T1000 (cell line): Measurements from ENCODE around the gene IDI1.
"Not testable (repeated sequence)": the region's sequence is repeated elsewhere in the genome, so short reads cannot be mapped to it uniquely, and the experiment has no call there.

ENCODE experiments used
- DNase-seq: peaks from one replicate; lab custom pipeline; 2025; ENCODE audit warnings: mixed read lengths; lab: John Stamatoyannopoulos, UW

The IDI1 gene

DNA sequence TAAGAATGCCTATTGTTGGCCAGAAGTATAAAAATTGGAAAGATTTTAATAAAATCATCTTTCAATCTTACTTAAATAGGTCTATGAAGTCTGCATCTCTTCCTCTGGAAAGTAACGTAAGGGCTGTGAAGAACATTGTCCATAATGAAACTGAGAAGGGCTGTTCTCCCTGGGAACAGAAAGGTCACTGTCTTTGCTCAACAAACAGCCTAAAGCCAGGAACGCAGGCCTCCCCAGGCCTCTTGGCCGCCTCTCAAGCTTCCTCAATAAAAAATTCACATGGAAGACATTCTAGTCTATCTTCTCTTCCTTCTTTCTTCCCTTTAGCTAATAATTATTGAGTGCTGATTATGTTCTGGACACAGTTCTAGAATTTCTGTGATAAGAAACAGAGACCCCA is 14.2 kb downstream of the IDI1 start:
- no peak for DNase-seq

DNA sequence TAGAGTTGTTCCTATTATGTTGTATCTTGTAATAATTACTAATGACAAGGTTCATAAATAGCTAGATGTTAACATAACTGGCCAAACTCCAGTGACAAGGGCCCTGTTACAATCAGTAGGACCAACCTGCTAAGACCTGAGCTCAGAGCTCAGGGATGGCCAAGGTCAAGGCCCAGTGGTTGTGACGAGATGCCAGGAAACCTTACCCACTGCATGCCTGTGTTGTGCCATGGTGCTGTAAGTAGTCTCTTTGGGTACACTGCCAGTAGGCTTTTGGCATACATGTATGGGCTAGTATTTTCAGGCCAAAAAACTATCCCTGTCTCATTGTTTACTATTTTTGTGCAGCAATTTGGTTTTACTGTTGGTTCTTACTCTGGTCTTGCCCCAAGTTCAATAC is 15.3 kb downstream of the IDI1 start:
- DNase-seq: no peak

DNA sequence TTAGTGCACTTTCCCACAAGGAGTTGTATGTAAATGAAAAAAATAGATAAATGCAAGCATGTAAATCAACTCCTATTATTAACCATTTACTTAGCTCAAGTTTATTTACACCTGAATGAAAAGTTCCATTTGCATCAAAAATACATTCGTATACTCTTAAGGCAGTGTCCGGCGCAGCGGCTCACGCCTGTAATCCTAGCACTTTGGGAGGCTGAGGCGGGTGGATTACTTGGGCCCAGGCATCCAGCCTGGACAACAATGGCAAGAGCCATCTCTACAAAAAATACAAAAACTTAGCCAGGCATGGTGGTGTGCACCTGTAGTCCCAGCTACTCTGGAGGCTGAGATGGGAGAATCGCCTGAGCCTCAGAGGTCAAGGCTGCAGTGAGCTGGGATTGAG is 19.1 kb downstream of the IDI1 start:
- no peak for DNase-seq

GRCh38 chr10:1026578-1026977 is 22.3 kb downstream of the IDI1 start:
- no peak for DNase-seq

- no peak for DNase-seq
These were observed 23.2 kb downstream of the IDI1 start, which contains the start of gene IDI2 for GRCh38 chr10:1025683-1026082. Gene IDI2 (minus strand): TSS chr10:1025859. CDS start chr10:1024723, 1,136 bp downstream.

GRCh38 chr10:1024103-1024502 is 24.8 kb downstream of the IDI1 start:
- no peak for DNase-seq

DNA sequence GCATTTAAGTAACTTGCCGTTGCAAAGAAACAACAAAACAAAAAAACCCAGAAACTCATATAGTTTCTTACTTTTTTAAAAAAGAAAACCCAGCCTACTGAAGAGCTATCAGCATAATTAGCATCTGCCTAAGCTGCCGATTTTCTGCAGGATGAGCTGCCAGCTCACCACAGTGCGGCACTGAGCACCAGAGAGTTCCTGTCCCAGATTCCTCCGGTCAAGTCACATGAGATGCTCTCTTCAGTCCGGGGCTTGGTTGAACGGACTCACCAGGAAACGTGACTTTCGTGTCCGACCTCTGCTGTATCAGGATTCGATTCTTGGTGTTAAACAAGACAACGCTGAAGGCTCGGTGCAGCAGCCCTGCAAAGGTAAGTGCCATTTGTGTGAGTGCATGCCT is 26.5 kb downstream of the IDI1 start:
- no peak for DNase-seq

DNA sequence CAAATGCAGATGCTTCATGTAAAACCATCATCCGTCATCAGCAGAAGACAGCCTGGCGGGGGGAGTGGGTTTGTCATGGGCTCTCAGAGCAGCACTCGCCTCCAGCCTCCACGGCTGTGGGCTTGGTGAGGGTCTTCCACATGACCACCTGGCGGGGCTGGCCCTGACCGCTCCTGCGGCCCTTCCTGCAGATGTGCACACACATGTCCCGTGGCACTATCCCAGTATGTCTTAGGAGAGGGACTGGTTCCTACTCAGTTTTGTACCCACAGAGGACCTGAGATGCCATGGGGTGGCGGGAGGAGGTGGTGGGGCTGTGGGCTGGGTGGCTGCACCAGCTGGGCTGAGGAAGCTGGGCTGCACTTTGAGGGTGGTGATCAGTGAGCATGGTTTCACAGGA is 28.0 kb downstream of the IDI1 start:
- no peak for DNase-seq

DNA sequence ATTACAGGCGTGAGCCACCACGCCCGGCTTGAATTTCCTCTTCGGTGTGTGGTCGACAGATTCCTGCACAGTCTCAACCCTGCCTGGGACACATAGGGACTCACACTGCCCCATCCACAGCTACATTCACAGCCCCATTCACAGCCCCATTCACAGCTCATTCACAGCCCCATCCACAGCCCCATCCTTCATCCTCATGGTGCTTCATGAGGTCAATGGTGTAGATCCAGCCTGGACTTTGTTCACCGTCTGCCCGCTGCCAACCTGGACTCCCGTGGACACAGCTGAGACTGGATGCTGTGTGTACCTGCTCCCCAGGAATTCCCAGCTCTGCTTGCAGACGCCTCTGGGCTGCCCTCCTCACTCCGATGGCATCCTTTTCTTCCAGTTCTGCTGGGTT is 28.5 kb downstream of the IDI1 start:
- no peak for DNase-seq

DNA sequence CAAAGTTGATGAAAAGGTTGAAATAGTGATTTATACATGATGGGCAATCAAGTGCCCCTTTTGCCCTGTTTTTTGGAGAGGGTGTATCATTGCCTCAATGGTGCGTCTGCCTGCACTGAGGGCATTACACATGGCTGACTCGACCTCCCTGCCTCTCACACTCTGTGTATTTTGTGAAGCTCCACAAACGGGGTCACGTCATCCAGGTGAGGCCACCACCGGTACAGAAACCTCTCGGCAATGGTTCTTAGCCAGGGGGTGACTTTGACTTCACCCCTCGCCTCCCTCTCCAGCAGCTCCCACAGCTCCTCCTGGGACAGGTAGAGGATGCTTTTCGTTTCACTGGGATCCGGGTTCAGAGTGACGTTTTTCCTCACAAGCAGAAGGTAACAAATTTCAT is 29.6 kb downstream of the IDI1 start:
- DNase-seq: no peak

DNA sequence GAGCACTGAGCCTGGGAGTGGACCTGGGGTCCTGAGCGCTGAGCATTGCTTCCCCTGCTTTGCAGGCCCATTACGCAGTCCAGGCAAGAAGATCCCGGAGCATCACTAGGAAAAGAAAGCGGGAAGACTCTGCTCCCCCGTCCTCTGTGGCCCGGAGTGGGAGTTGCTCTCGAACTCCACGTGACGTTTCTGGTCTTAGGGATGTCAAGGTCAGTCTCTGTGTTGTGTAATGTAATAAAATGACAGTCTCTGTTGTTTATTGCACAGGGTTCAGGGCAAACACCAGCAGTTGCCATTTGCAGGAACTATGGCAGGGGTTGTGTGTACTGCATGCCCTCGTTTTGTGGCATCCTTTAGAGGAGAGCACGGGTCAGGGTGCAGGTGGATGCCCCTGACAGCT is 33.2 kb downstream of the IDI1 start:
- no peak for DNase-seq

DNA sequence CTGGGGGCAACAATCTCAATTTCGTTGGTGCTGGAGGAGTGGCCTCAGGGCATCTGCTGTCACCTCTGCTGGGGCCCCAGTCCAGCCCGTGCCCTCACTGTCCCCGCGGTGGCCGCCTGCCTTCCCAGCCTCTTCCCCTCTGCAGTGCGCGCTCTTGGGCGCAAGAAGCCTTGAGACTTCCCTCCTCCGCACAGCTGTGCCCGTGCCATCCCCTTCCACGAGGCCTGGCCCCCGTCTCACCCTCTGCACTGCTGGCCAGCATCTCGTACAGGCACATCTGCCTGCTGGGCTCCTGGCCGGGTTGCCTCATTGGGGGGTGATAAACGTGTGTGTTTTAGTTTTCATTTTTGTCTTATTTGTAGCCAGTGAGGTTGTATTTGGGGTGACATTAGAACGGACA is 37.2 kb downstream of the IDI1 start:
- DNase-seq: no peak

- no peak for DNase-seq
These were observed 38.2 kb downstream of the IDI1 start for GRCh38 chr10:1010703-1011102.

- not testable (repeated sequence) for DNase-seq
These were observed 39.0 kb downstream of the IDI1 start for GRCh38 chr10:1009947-1010346.

GRCh38 chr10:1009071-1009494 is 39.8 kb downstream of the IDI1 start:
- no peak for DNase-seq

DNA sequence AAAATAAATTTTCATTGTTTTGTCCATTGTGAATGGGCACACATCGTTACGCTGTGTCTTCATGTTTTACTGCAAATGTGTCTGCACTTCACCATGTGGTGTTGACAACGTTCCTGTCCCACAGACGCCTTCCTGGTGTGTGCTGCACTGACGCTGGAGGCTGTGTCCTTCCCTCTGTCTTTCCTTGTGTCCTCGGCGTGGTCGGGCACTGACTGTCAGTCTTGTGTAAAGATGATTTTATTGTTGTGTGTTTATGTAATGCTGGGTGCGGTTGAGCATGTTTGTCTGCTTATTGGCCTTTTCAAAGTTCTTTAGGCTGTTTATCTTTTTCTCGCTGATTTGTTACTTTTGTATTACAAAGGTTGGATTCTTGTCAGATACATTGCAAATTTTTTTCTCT is 41.3 kb downstream of the IDI1 start:
- DNase-seq: no peak

- no peak for DNase-seq
These were observed 42.3 kb downstream of the IDI1 start for GRCh38 chr10:1006573-1006972.

- no peak for DNase-seq
These were observed 44.8 kb downstream of the IDI1 start for GRCh38 chr10:1003884-1004670.

- no peak for DNase-seq
These were observed 46.4 kb downstream of the IDI1 start for GRCh38 chr10:1002425-1003006.

GRCh38 chr10:997266-998022 is 51.5 kb downstream of the IDI1 start:
- DNase-seq: no peak

DNA sequence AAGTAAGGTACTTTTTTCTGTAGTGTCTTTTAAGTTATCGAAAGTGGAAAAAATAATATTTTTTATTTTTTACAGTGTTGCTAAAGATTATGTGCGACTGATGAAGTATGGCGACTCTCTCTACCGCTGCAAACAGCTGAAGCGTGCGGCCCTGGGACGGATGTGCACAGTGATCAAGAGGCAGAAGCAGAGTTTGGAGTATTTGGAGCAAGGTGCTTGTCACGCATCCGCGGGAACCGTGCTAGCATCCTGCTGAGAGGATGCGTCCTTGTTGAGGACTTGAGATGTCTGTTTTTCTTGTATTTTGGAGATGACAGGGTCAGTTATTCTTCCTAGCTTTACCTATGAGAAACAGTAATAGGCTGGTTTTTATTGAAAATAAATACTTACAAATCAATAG is 52.9 kb downstream of the IDI1 start:
- DNase-seq: no peak

- no peak for DNase-seq
These were observed 53.4 kb downstream of the IDI1 start for GRCh38 chr10:995559-995926.
